Trophoblast cell (in vitro differentiated cells and primary cell): ENCODE data around the gene TENM4.

Experiments
- DNase-seq, 2 donors: peaks; one replicate each; pipeline ENCODE4 v3.0.0-alpha.2; 2016
- H2AFZ ChIP-seq: 2 replicates; pipeline ENCODE4 v1.6.1; 2013; ENCODE audit warnings: low read length, moderate library complexity, mild to moderate bottlenecking; ENCODE audit not compliant: insufficient read depth, poor library complexity
- H2AK5ac ChIP-seq: 2 replicates; pipeline ENCODE4 v1.6.1; 2013; ENCODE audit warnings: mild to moderate bottlenecking, low read length
- H2BK120ac ChIP-seq: 2 replicates; pipeline ENCODE4 v1.6.1; 2013; ENCODE audit warnings: low read length, mild to moderate bottlenecking, moderate library complexity; ENCODE audit not compliant: insufficient read depth, poor library complexity
- H2BK12ac ChIP-seq: 2 replicates; pipeline ENCODE4 v1.6.1; 2013; ENCODE audit warnings: mild to moderate bottlenecking, low read length, moderate library complexity
- H2BK5ac ChIP-seq: 2 replicates; pipeline ENCODE4 v1.6.1; 2013; ENCODE audit warnings: low read length, low read depth, moderate library complexity, mild to moderate bottlenecking; ENCODE audit not compliant: poor library complexity
- H3K14ac ChIP-seq: 2 replicates; pipeline ENCODE4 v1.6.1; 2013; ENCODE audit warnings: mild to moderate bottlenecking, low read length
- H3K18ac ChIP-seq: 2 replicates; pipeline ENCODE4 v1.6.1; 2013; ENCODE audit warnings: mild to moderate bottlenecking, low read length
- H3K23ac ChIP-seq: 2 replicates; pipeline ENCODE4 v1.6.1; 2013; ENCODE audit warnings: low read length
- H3K27ac ChIP-seq: 2 replicates; pipeline ENCODE4 v1.5.1; 2013; ENCODE audit warnings: low read depth, mild to moderate bottlenecking, inconsistent platforms, low read length, moderate library complexity
- H3K27me3 ChIP-seq: 2 replicates; pipeline ENCODE4 v1.6.1; 2013; ENCODE audit warnings: inconsistent platforms, mild to moderate bottlenecking, low read length, moderate library complexity; ENCODE audit not compliant: insufficient read depth
- H3K36me3 ChIP-seq, 2 experiments: 1 replicate in 1 of 2; 2 replicates in 1 of 2; pipeline ENCODE4 v1.6.1; 2013; ENCODE audit warnings: low read length in 2 of 2, mild to moderate bottlenecking in 2 of 2, moderate library complexity in 1 of 2; ENCODE audit not compliant: insufficient read depth in 2 of 2, control insufficient read depth in 1 of 2
- H3K4ac ChIP-seq: 2 replicates; pipeline ENCODE4 v1.6.1; 2013; ENCODE audit warnings: low read depth, mild to moderate bottlenecking, low read length, moderate library complexity
- H3K4me1 ChIP-seq, 2 experiments: 1 replicate in 1 of 2; 2 replicates in 1 of 2; pipeline ENCODE4 v1.6.1; 2013; ENCODE audit warnings: low read length in 2 of 2, mild to moderate bottlenecking in 2 of 2, moderate library complexity in 1 of 2; ENCODE audit not compliant: insufficient read depth in 2 of 2, control insufficient read depth in 1 of 2
- H3K4me2 ChIP-seq: 2 replicates; pipeline ENCODE4 v1.6.1; 2013; ENCODE audit warnings: inconsistent platforms, mild to moderate bottlenecking, low read length, moderate library complexity
- H3K4me3 ChIP-seq: 2 replicates; pipeline ENCODE4 v1.5.1; 2013; ENCODE audit warnings: mild to moderate bottlenecking, low read depth, low read length, inconsistent platforms
- H3K79me1 ChIP-seq: one replicate; pipeline ENCODE4 v1.6.1; 2013; ENCODE audit warnings: low read length
- H3K79me2 ChIP-seq: 2 replicates; pipeline ENCODE4 v1.6.1; 2013; ENCODE audit warnings: low read length, mild to moderate bottlenecking; ENCODE audit not compliant: control insufficient read depth, insufficient read depth, poor library complexity
- H3K9ac ChIP-seq: 2 replicates; pipeline ENCODE4 v1.6.1; 2013; ENCODE audit warnings: mild to moderate bottlenecking, low read length
- H3K9me3 ChIP-seq: 2 replicates; pipeline ENCODE4 v1.6.1; 2013; ENCODE audit warnings: low read depth, mild to moderate bottlenecking, control low read depth, inconsistent platforms, low read length; ENCODE audit not compliant: insufficient read depth
- H4K12ac ChIP-seq: 2 replicates; pipeline ENCODE4 v1.6.1; 2013; ENCODE audit warnings: low read depth, mild to moderate bottlenecking, low read length, moderate library complexity
- H4K8ac ChIP-seq: 2 replicates; pipeline ENCODE4 v1.6.1; 2013; ENCODE audit warnings: low read depth, mild to moderate bottlenecking, low read length, moderate library complexity
- H4K91ac ChIP-seq: one replicate; pipeline ENCODE4 v1.6.1; 2013; ENCODE audit warnings: low read depth, mild to moderate bottlenecking, low read length, moderate library complexity
- WGBS: extraction: QIAGEN DNeasy Blood & Tissue Kit; methylation state at CpG from one replicate; pipeline ENCODE4 v1.1.7; 2013; ENCODE audit warnings: missing lambda C conversion rate; ENCODE audit not compliant: insufficient read length, insufficient coverage; ENCODE audit errors: extremely low coverage; 5-methylcytosine and 5-hydroxymethylcytosine counted together

TENM4 gene

DNA sequence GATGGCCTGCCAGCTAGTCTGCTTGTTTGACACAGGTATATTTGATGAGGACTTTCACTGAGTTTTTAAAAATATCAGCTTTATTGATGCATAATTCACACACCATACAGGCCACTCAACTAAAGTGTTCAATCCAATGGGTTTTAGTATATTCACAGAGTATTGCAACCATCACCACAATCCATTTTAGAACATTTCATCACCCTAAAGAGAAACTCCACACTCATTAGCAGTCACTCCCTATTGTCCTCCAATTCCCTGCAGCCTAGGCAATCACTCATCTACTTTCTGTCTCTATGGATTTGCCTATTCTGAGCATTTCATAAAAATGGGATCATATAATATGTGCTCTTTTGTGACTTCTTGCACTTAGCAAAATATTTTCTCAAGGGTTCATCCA is 468.2 kb downstream of the TENM4 start:
- no peak overlapping the region for H2BK12ac ChIP-seq
- no peak overlapping the region for H4K12ac ChIP-seq
- H3K4me2 ChIP-seq, result no peak overlapping the region
- H3K14ac ChIP-seq, result no peak overlapping the region
- peaks cover 0 to 3% of the 10 kb centered on the region in 2 experiments for H3K36me3 ChIP-seq
- H3K9me3 ChIP-seq, result no peaks in the 10 kb centered on the region
- no peak overlapping the region for H3K23ac ChIP-seq
- no peak overlapping the region for H2BK120ac ChIP-seq
- no peak overlapping the region for H3K4ac ChIP-seq
- H2BK5ac ChIP-seq, result no peak overlapping the region
- H4K91ac ChIP-seq, result no peak overlapping the region
- H2AFZ ChIP-seq, result no peak overlapping the region
- no peak overlapping the region for H3K27ac ChIP-seq
- H3K79me1 ChIP-seq, result no peaks in the 10 kb centered on the region
- no peaks in the 10 kb centered on the region for H3K27me3 ChIP-seq
- peaks cover 0 to 2% of the 10 kb centered on the region in 2 experiments for H3K4me1 ChIP-seq
- DNase-seq, result no peak
- no peak overlapping the region for H3K9ac ChIP-seq
- no peaks in the 10 kb centered on the region for H3K79me2 ChIP-seq
- no peak overlapping the region for H3K4me3 ChIP-seq
- H4K8ac ChIP-seq, result no peak overlapping the region
- H2AK5ac ChIP-seq, result no peak overlapping the region
- no peak overlapping the region for H3K18ac ChIP-seq

DNA sequence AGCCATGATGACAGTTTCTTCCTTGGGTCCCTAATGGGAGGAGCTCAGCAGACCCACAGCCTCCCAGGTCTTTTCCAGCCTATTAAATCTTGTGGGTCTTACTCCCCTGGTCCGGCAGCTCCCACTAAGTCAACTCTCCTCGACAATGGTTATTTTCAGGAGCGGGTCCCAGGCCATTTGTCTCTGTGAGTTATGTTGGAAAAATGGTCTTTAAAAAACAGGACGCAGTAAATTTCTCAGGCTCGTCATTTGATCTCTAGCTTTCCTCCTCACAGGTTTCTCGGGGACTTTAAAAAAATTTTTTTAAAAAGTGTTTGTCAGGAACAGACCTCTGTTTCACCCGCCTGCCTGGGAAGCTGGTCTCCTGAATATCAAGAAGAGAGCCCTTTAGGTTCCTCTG is 468.7 kb downstream of the TENM4 start:
- Histone ChIP-seq H3K4me2 (no peak overlapping the region), H3K14ac (no peak overlapping the region), H3K79me1 (no peaks in the 10 kb centered on the region), H3K4me1 (peaks cover 0 to 2% of the 10 kb centered on the region in 2 experiments), H3K79me2 (no peaks in the 10 kb centered on the region), H2BK5ac (no peak overlapping the region), H2BK120ac (no peak overlapping the region), H4K8ac (no peak overlapping the region), H3K4me3 (no peak overlapping the region), H3K27ac (no peak overlapping the region), H3K4ac (no peak overlapping the region), H3K9me3 (no peaks in the 10 kb centered on the region), H2BK12ac (no peak overlapping the region), H2AFZ (no peak overlapping the region), H3K18ac (no peak overlapping the region), H3K36me3 (peaks cover 0 to 3% of the 10 kb centered on the region in 2 experiments), H3K27me3 (no peaks in the 10 kb centered on the region), H2AK5ac (no peak overlapping the region), H3K9ac (no peak overlapping the region), H4K91ac (no peak overlapping the region), H4K12ac (no peak overlapping the region), H3K23ac (no peak overlapping the region)
- no peak for DNase-seq
- WGBS, result no CpG with 5 or more reads among the region's 7 CpGs

DNA sequence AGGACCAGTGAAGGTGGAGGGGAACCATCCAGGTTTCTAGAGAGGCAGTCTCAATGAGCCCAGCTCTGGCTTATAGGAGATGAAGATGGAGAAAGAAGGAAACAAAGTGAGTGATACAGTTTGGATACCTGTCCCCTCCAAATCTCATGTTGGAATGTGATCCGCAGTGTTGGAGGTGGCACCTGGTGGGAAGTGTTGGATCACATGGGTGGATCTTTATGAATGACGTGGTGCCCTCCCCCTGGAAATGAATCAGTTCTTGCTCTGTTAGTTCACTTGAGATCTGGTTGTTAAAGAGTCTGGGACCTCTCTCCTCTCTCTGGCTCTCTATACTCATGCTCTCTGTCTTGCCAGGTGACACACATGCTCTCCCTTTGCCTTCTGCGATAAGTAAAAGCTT is 473.0 kb downstream of the TENM4 start:
- Histone ChIP-seq H3K14ac (no peak overlapping the region), H2BK5ac (no peak overlapping the region), H4K12ac (no peak overlapping the region), H3K36me3 (peaks cover 0 to 3% of the 10 kb centered on the region in 2 experiments), H2BK12ac (no peak overlapping the region), H2AFZ (no peak overlapping the region), H3K18ac (peak overlapping the region; percentile 1), H3K79me2 (no peaks in the 10 kb centered on the region), H3K9me3 (no peaks in the 10 kb centered on the region), H3K4me3 (no peak overlapping the region), H3K9ac (no peak overlapping the region), H2AK5ac (no peak overlapping the region), H3K79me1 (no peaks in the 10 kb centered on the region), H2BK120ac (no peak overlapping the region), H3K27me3 (no peaks in the 10 kb centered on the region), H4K8ac (no peak overlapping the region), H3K23ac (no peak overlapping the region), H3K4me2 (no peak overlapping the region), H3K4me1 (peaks cover 0 to 2% of the 10 kb centered on the region in 2 experiments), H3K4ac (no peak overlapping the region), H3K27ac (no peak overlapping the region), H4K91ac (no peak overlapping the region)
- no CpG with 5 or more reads among the region's 3 CpGs for WGBS
- DNase-seq, result no peak

DNA sequence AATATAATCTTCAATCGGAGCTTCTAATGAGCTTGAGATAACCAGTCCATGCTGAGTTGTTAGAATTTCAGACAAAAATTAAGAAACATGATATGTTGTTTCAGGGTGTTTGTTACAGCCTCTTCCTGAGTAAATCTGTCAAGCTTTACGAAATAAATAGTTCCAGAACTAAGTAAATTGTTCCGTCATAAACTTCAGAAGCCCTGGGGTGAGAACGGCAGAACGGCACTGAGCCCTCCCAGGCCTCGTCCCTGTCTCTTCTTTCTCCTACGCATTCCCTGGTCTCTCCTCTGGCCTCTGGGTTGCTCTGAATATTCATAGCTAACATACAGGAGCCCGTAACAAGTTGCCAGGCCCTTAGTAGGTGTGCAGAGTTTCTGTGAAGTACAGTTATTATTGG is 475.4 kb downstream of the TENM4 start:
- Histone ChIP-seq H3K4me1 (peaks cover 8% of the 10 kb centered on the region in 2 experiments), H3K9ac (no peak overlapping the region), H3K23ac (no peak overlapping the region), H2BK5ac (no peak overlapping the region), H4K91ac (no peak overlapping the region), H3K27ac (no peak overlapping the region), H3K4ac (no peak overlapping the region), H2BK12ac (no peak overlapping the region), H3K14ac (no peak overlapping the region), H2BK120ac (no peak overlapping the region), H3K18ac (no peak overlapping the region), H4K12ac (no peak overlapping the region), H3K9me3 (no peaks in the 10 kb centered on the region), H2AFZ (no peak overlapping the region), H3K27me3 (no peaks in the 10 kb centered on the region), H3K4me3 (no peak overlapping the region), H2AK5ac (no peak overlapping the region), H3K4me2 (no peak overlapping the region), H3K36me3 (peaks cover 0 to 3% of the 10 kb centered on the region in 2 experiments), H3K79me1 (no peaks in the 10 kb centered on the region), H3K79me2 (no peaks in the 10 kb centered on the region), H4K8ac (no peak overlapping the region)
- DNase-seq, result no peak
- no CpG with 5 or more reads among the region's 8 CpGs for WGBS
